HG02642 (cell line): ENCODE data around the gene GPBP1L1.
A peak's percentile ranks its signal among the peaks of the same experiment; 100 is the strongest.
"Not testable (repeated sequence)": the region's sequence is repeated elsewhere in the genome, so short reads cannot be mapped to it uniquely, and the experiment has no call there.

Experiments used
- ATAC-seq: cut with Tn5 transposase; IDR thresholded peaks from one replicate; pipeline ENCODE4 v1.9.1; 2021; ENCODE audit warnings: mild to moderate bottlenecking; ENCODE audit not compliant: unreplicated experiment, poor library complexity

GPBP1L1 gene

DNA sequence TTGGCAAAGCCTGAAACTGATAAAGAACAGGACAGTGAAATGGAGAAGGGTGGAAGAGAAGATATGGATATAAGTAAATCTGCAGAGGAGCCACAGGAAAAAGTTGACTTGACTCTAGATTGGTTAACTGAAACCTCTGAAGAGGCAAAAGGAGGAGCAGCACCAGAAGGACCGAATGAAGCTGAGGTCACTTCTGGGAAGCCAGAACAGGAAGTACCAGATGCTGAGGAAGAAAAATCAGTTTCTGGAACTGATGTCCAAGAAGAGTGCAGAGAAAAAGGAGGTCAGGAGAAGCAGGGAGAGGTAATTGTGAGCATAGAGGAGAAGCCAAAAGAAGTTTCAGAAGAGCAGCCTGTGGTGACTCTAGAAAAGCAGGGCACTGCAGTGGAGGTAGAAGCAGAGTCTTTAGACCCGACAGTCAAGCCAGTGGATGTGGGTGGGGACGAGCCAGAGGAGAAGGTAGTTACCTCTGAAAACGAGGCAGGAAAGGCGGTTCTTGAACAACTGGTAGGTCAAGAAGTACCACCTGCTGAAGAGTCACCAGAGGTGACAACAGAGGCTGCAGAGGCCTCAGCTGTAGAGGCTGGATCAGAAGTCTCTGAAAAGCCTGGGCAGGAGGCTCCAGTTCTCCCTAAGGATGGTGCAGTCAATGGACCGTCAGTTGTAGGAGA lies 78.8 kb downstream of the GPBP1L1 start:
- ATAC-seq = no peak

DNA sequence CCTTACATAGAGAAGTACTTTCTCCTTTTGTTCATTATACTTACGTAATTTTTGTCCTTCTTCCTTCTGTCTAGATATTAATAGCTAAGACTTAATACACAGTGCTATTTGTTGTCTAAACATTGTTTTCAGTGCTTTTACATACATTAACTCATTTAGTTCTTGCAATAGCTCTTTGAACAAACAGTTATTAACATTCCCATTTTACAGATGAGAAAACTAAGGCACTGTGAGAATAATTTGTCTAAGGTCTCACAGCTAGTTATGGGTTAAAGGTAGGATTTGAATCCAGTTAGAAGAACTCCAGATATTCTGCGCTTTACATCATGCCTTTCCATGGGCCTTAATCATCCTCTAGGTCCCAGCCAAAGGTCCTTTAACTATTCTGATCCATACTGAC lies 82.1 kb downstream of the GPBP1L1 start:
- no peak for ATAC-seq

DNA sequence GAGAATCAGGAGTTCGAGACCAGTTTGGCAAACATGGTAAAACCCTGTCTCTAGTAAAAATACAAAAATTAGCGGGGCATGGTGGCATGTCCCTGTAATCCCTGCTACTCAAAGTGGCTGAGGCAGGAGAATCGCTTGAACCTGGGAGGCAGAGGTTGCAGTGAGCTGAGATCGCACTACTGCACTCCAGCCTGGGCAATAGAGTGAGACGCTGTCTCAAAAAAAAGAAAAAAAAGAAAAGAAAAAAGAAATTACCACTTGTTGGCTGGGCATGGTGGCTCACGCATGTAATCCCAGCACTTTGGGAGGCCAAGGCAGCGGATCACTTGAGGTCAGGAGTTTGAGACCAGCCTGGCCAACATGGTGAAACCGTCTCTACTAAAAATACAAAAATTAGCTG lies 89.6 kb downstream of the GPBP1L1 start:
- not testable (repeated sequence) for ATAC-seq

DNA sequence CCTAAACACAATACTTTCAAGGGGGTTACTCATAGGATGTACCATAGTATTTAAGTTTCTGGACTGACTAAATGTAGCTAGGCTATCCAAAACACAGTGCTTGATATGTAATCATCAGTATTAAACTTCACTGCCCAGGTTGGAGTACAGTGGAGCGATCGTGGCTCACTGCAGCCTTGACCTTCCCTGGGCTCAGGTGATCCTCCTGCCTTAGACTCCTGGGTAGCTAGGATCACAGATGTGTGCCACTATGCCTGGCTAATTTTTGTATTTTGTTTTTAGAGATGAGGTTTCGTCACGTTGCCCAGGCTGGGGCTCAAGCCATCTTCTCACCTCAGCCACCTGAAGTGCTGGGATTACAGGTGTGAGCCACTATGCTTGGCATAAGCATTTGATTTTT lies 91.9 kb downstream of the GPBP1L1 start:
- no peak for ATAC-seq

DNA sequence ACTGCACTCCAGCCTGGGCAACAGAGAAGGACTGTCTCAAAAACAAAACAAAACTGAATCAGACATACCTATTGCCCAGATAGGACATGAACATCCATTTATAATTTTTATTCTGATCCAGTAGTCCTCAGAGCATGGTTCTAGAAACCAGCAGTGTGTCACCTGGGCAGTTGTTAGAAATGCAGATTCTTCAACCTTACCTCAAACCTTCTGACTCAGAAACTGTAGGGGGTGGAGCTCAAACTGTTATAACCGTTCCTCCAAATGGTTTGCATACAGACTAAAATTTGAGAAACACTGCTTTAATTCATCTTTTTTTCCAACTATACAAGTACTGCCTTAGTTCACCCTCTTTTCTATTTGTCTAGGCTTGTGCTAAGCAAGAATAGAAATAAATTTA lies 96.5 kb downstream of the GPBP1L1 start:
- no peak for ATAC-seq

DNA sequence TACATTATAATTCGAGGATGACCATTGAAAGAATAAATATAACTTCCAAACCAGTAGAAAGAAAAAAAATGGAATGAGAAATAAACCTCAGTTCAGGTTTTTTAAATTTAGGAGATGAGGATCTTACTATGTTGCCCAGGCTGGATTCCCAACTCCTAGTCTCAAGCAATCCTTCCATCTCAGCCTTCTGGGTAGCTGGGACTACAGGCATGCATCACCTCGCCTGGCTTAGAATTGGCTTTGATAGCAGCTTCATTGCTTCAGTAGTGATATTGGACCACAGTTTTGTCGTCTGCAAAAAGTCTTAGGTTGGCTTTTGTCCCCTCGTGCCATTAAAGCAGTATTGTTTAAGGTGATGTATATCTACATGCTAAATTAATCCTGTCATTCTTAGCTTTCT lies 99.6 kb downstream of the GPBP1L1 start:
- no peak for ATAC-seq

DNA sequence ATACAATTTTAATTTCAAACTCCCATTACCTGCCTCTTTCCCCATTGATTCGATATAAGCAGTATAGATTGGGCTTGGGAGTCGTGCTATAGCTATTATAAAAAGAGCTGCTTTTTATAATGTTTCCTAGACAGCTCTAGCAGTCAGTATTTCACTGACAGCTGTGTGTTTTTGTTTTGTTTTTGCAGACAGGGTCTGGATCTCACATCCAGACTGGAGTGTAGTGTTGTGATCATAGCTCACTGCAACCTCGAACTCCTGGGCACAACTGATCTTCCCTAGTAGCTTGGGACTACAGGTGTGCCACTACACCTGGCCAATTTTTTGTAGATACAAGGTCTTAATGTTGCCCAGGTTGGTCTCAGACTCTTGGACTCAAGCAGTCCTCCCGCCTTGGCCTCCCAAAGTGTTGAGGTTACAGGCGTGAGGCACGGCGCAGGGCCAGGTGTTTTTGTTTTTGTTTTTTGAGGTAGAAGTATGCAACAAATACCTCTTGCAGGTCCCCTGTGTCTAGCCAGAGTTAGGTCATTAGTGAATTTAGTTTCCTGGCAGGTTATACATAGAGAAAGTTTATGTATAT lies 100.7 kb downstream of the GPBP1L1 start:
- ATAC-seq = no peak

DNA sequence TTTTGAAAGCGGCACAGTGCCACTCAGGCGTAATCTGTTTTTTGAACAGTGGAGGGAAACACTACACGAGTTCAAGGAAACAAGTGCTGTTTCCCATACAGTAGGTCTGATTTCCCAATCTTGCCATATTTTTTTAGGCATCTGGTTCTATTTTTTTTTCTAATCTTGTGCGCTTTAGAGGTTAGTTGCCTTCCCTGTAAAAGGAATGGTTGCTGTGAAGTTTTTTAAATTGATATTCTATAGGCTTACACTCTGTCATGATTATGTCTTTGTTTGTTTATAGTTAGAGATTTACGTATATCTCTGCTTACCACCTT lies 101.3 kb downstream of the GPBP1L1 start:
- ATAC-seq = no peak

DNA sequence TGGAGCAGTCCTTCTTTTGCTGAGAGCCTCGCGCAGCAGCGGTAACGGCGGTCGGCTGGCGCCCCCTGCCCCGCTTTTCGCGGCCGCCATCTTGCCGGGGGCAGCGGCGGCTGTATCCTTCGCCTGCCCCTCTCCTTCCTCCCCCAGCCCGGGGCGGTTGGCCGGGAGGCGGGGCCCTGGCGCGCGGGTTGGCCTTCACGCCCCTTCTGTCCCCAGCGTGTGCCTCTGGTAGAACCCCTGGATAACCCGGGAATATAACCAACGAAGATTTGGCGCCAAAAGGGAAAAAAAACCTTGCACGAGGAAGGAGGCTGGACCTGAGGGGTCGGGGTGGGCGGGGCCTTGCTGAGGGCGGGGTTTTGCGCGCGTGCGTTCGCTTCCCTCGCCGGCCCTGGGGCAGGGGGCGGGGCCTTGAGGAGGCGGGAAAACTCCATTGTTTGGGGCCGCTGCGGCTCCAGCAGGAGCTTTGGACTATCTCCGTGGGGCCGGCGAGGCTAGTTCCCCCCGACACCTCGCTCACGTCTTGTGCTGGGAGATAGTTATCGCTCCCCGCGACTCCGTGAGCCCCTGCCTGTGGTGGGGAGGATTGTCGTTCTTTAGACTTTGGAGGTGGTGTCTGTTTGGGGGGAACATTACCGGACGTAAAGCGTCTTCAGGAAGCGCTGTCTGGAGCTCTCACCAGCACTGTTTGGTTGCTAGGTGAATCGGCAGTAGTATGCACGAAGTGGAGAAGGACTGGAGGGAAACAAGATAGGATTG lies 101.8 kb downstream of the GPBP1L1 start:
- peak; percentile 34 for ATAC-seq

DNA sequence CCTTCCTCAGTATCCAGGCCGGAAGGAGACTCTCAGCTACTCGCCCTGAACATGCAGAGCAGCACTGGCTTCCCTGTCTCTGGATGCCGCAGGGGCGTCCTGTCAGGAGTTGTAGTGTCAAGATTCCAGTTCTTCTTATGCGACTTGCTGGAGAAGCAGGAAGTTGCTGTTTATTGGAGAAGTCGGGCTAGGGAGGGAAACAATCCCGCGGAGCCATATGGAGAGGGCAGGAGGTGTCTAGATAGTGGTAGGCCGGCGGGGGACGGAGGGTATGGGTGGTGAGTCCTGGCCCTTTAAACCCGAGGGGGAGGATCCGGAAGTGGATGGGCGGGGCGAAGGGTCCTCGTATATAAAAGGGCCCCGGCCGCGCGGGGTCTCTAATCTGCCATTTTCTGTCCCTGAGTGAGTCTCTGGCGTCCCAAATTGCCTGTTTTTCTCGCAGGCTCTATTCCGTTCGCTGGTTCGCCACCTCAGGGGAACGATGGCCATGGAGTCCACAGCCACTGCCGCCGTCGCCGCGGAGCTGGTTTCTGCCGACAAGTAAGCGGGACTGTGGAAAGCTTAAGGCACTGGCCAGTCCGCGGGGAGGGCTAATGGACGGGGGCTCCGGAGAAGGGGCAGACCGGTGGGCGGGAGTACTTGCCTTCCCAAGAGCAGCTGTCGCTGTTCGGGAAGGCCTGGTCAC lies 102.5 kb downstream of the GPBP1L1 start, which contains the start of gene NASP:
TSS of gene NASP (plus strand) at position 376 of the 685 bp plus-strand sequence. CDS start at position 482, 106 bp downstream.
- peak; percentile 70 for ATAC-seq

DNA sequence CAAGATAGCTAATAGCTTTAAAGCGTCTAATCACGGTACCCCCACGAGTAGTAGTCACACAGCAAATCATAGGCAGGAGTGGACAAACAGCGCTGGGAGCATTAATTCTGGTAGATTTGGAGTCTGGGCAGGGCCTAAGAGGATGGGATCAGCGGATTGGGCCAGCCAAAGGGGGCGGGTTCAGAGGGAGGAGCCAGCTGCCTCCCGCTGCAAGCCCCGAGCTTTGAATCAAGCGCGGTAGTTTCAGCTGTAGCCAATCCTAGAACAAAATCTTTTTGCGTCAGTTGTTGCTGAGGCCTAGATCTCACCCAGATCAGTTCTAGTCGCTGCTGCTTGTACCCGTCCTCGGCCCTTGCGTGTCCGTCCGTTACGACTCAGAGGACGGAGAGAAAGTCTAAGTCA lies 103.1 kb downstream of the GPBP1L1 start:
- peak; percentile 69 for ATAC-seq
